HepG2 (cell line): ENCODE measurements around the gene NHERF2. TPM values are rescaled to one million over a fixed set of nuclear protein-coding genes. Genes with fewer than 3 reads are reported as not detected.

Experiments
- ATF7-NPFF ChIP-seq: sonication (generic); formaldehyde crosslinking; IDR thresholded peaks from 2 replicates; pipeline ENCODE4 v1.8.1; 2023; ENCODE audit warnings: mild to moderate bottlenecking, low read depth, missing genetic modification reagents, moderate library complexity
- CBFB ChIP-seq: sonication (generic); formaldehyde crosslinking; IDR thresholded peaks from 2 replicates; pipeline ENCODE4 v1.4.0; 2020; ENCODE audit warnings: missing genetic modification reagents
- CBX2 ChIP-seq, 2 experiments: fragments of 200-600 bp in 1 of 2; sonication (generic); formaldehyde crosslinking in 1 of 2; IDR thresholded peaks; 2 replicates each; pipeline versions ENCODE4 v1.7.0 to v1.8.1; 2018 to 2022; ENCODE audit warnings: low read depth in 2 of 2, low read length in 1 of 2, mild to moderate bottlenecking in 1 of 2, missing genetic modification reagents in 1 of 2
- GATAD2A ChIP-seq: IDR thresholded peaks from 2 replicates; pipeline ENCODE4 v1.6.1; 2016
- NFIB ChIP-seq: sonication (generic); formaldehyde crosslinking; IDR thresholded peaks from 2 replicates; pipeline ENCODE4 v1.9.0; 2021; ENCODE audit warnings: missing genetic modification reagents, mild to moderate bottlenecking, borderline replicate concordance
- NFYC ChIP-seq: IDR thresholded peaks from 2 replicates; pipeline ENCODE4 v1.6.1; 2016; ENCODE audit warnings: missing genetic modification reagents, missing compliant biosample characterization
- ONECUT2 ChIP-seq: sonication (generic); formaldehyde crosslinking; IDR thresholded peaks from 2 replicates; pipeline ENCODE4 v1.4.0; 2020; ENCODE audit warnings: missing genetic modification reagents
- PHF5A ChIP-seq: IDR thresholded peaks from one replicate; pipeline ENCODE4 v1.6.1; 2018; ENCODE audit warnings: low read depth, missing genetic modification reagents; ENCODE audit not compliant: unreplicated experiment
- PLRG1 ChIP-seq: fragments of 450-650 bp; conservative IDR thresholded peaks from 2 replicates; pipeline ENCODE4 v1.6.1; 2016
- POGZ ChIP-seq: sonication (generic); formaldehyde crosslinking; IDR thresholded peaks from 2 replicates; pipeline ENCODE4 v1.4.0; 2020; ENCODE audit warnings: mild to moderate bottlenecking, missing genetic modification reagents
- PREB ChIP-seq: sonication (generic); formaldehyde crosslinking; IDR thresholded peaks from 2 replicates; pipeline ENCODE4 v1.4.0; 2020; ENCODE audit warnings: missing genetic modification reagents
- REL ChIP-seq: sonication (generic); formaldehyde crosslinking; conservative IDR thresholded peaks from 2 replicates; pipeline ENCODE4 v1.8.0; 2022; ENCODE audit warnings: mild to moderate bottlenecking, missing genetic modification reagents, moderate library complexity
- ZC3H4 ChIP-seq: sonication (generic); formaldehyde crosslinking; IDR thresholded peaks from 2 replicates; pipeline ENCODE4 v1.4.0; 2020; ENCODE audit warnings: missing genetic modification reagents, borderline replicate concordance
- ZFP91 ChIP-seq: sonication (generic); formaldehyde crosslinking; IDR thresholded peaks from 2 replicates; pipeline ENCODE4 v1.9.0; 2022; ENCODE audit warnings: missing genetic modification reagents, mild to moderate bottlenecking, borderline replicate concordance
- ZNF18 ChIP-seq: sonication (generic); formaldehyde crosslinking; IDR thresholded peaks from 2 replicates; pipeline ENCODE4 v1.8.0; 2022; ENCODE audit warnings: mild to moderate bottlenecking, missing genetic modification reagents; ENCODE audit not compliant: insufficient replicate concordance
- ZNF263 ChIP-seq: sonication (generic); formaldehyde crosslinking; IDR thresholded peaks from 2 replicates; pipeline ENCODE4 v1.4.0; 2020; ENCODE audit warnings: missing genetic modification reagents
- ZNF362 ChIP-seq: sonication (generic); formaldehyde crosslinking; IDR thresholded peaks from 2 replicates; pipeline ENCODE4 v1.4.0; 2020; ENCODE audit warnings: missing genetic modification reagents, mild to moderate bottlenecking, borderline replicate concordance
- ZNF430 ChIP-seq: sonication (generic); formaldehyde crosslinking; IDR thresholded peaks from 2 replicates; pipeline ENCODE4 v1.9.0; 2021; ENCODE audit warnings: mild to moderate bottlenecking, missing genetic modification reagents
- ZNF556 ChIP-seq: sonication (generic); formaldehyde crosslinking; IDR thresholded peaks from 2 replicates; pipeline ENCODE4 v1.4.0; 2020; ENCODE audit warnings: mild to moderate bottlenecking, missing genetic modification reagents, borderline replicate concordance
- ZNF562 ChIP-seq: sonication (generic); formaldehyde crosslinking; IDR thresholded peaks from 2 replicates; pipeline ENCODE4 v1.8.0; 2022; ENCODE audit warnings: missing genetic modification reagents, borderline replicate concordance
- ZNF660 ChIP-seq: sonication (generic); formaldehyde crosslinking; IDR thresholded peaks from 2 replicates; pipeline ENCODE4 v1.5.1; 2020; ENCODE audit warnings: mild to moderate bottlenecking, low read depth, missing genetic modification reagents, borderline replicate concordance
- ZNF781 ChIP-seq: sonication (generic); formaldehyde crosslinking; IDR thresholded peaks from 2 replicates; pipeline ENCODE4 v1.5.1; 2020; ENCODE audit warnings: borderline replicate concordance, mild to moderate bottlenecking, missing genetic modification reagents; ENCODE audit errors: not compliant biosample characterization
- ZNF792 ChIP-seq: IDR thresholded peaks from 2 replicates; pipeline ENCODE4 v1.6.1; 2016
- polyA plus RNA-seq, 8 experiments: library from polyadenylated mRNA; depleted of rRNA in 3 of 8; stranded (reverse) in 7 of 8; unstranded in 1 of 8; fragments of >200 nt; fragmentation: Illumina TruSeq in 4 of 8; extraction: Trizol in 4 of 8; gene quantifications; 2 replicates each; pipeline versions ENCODE4 v1.2.1 to v1.2.3, GENCODE V29; 2011 to 2016; ENCODE audit warnings: low read depth in 4 of 8, missing spikeins in 1 of 8, mixed read lengths in 1 of 8; ENCODE audit not compliant: insufficient read depth in 1 of 8
- total RNA-seq, 5 experiments: library from RNA; depleted of rRNA; stranded (reverse); fragments of >200 nt; fragmentation: Illumina TruSeq; extraction: Trizol; gene quantifications; 2 replicates each; pipeline ENCODE4 v1.2.3, GENCODE V29; 2016; ENCODE audit warnings: low read depth in 1 of 5

The NHERF2 gene
- total and polyA plus RNA-seq, 2 of the 13 experiments (the other 11 are each of a cell fraction or from before 2014, with no cell fraction given) = 23.7 to 39.3 TPM

- TF ChIP-seq NFIB (CRISPR knock-in tag) = no peak
- TF ChIP-seq ZFP91 (CRISPR knock-in tag) = peak; percentile 47
- no peak for TF ChIP-seq ZNF362 (CRISPR knock-in tag)
- no peak for TF ChIP-seq ONECUT2
- TF ChIP-seq ZNF430 (CRISPR knock-in tag) = peak; percentile 58
- no peak for TF ChIP-seq ZNF660
- no peak for TF ChIP-seq PLRG1
- peak; percentile 30 for TF ChIP-seq ZNF18 (CRISPR knock-in tag)
- TF ChIP-seq ZNF263 (CRISPR knock-in tag) = 0 out of 2 replicates have a peak, but pooled peaks have one; percentile 36
- TF ChIP-seq ZNF792 (CRISPR knock-in tag) = peak; percentile 66
- peak; percentile 60; the same call in 1 of the 2 replicates for TF ChIP-seq REL (CRISPR knock-in tag)
- peak; percentile 79; the same call in 1 of the 2 replicates for TF ChIP-seq ZNF556 (CRISPR knock-in tag)
- TF ChIP-seq CBFB (CRISPR knock-in tag) = no peak
- no peak for TF ChIP-seq CBX2 (IDR thresholded peaks at IDR 0.05; ENCODE audit: low read depth, low read length)
- TF ChIP-seq CBX2 (CRISPR knock-in tag; IDR thresholded peaks at IDR 0.05; ENCODE audit: low read depth) = no peak
- no peak for TF ChIP-seq POGZ (CRISPR knock-in tag)
- TF ChIP-seq ZC3H4 (CRISPR knock-in tag) = peak; percentile 56; the same call in 1 of the 2 replicates
- no peak for TF ChIP-seq NFYC (CRISPR knock-in tag)
- TF ChIP-seq ZNF781 = peak; percentile 35
- no peak for TF ChIP-seq PREB (CRISPR knock-in tag)
- peak; percentile 89 for TF ChIP-seq GATAD2A (CRISPR knock-in tag)
- TF ChIP-seq ATF7-NPFF (CRISPR knock-in tag) = no peak
- TF ChIP-seq ZNF562 = no peak
- peak; percentile 87 for TF ChIP-seq PHF5A
These were observed 12.8 kb downstream of the NHERF2 start (continued) for GRCh38 chr16:2039274-2040031.
